Duodenal mucosa (tissue), 2 donors: ENCODE data around the gene SMARCAL1.

Experiments used
- H3K27ac ChIP-seq: one replicate; pipeline ENCODE4 v1.7.0; 2013; ENCODE audit warnings: low read depth, low read length
- H3K27me3 ChIP-seq, 2 donors: one replicate each; pipeline ENCODE4 v1.7.0; 2013; ENCODE audit warnings: low read length in 2 of 2, control low read depth in 1 of 2; ENCODE audit not compliant: insufficient read depth in 2 of 2, control insufficient read depth in 1 of 2
- H3K36me3 ChIP-seq, 2 donors: one replicate each; pipeline ENCODE4 v1.7.0; 2013; ENCODE audit warnings: low read length in 2 of 2, control low read depth in 1 of 2; ENCODE audit not compliant: insufficient read depth in 2 of 2, control insufficient read depth in 1 of 2
- H3K4me1 ChIP-seq, 2 donors: one replicate each; pipeline ENCODE4 v1.7.0; 2013; ENCODE audit warnings: low read length in 2 of 2, control low read depth in 1 of 2; ENCODE audit not compliant: insufficient read depth in 2 of 2, control insufficient read depth in 1 of 2
- H3K4me3 ChIP-seq, 2 donors: one replicate each; pipeline ENCODE4 v1.7.0; 2013; ENCODE audit warnings: low read length in 2 of 2, low read depth in 1 of 2
- H3K9ac ChIP-seq, 2 donors: one replicate each; pipeline ENCODE4 v1.7.0; 2013; ENCODE audit warnings: low read length in 2 of 2, low read depth in 1 of 2
- H3K9me3 ChIP-seq, 2 donors: one replicate each; pipeline ENCODE4 v1.7.0; 2013; ENCODE audit warnings: low read length in 2 of 2, control low read depth in 1 of 2; ENCODE audit not compliant: control insufficient read depth in 1 of 2

SMARCAL1 gene

DNA sequence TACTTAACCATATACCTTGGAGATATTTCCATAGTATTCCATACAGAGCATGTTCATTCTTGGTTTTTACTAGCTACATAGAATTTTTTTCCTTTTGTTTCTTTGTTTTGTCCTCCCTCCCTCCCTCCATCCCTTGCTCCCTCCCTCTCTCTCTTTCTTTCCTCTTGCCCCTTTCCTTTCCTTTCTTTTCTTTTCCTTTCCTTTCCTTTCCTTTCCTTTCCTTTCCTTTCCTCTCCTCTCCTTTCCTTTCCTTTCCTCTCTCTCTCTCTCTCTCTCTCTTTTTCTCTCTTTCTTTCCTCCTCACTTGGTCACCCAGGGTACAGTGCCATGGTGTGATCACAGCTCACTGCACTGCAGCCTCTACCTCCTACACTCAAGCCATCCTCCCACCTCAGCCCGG lies 114.7 kb downstream of the SMARCAL1 start:
- no peaks in the 10 kb centered on the region for H3K36me3 ChIP-seq

DNA sequence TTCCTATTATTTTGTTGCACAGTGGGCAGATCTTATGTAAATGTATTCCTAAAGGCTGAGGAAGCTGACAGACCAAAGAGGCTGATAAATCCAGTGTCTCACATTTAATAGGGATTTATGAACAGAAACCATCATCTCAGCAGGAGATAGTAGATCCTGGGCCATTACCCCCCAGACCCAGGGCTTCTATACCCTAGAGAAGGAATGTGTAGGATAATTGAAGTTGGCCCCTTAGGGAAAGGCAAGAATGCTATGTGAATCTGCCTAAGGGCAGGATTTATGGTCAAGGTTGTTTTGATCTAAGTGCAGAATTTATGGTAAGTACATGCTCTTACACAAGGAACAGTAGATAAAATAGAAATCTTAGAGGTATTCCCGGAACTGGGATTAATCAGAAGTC lies 115.3 kb downstream of the SMARCAL1 start:
- Histone ChIP-seq H3K27ac (no peak overlapping the region), H3K9me3 (no peaks in the 10 kb centered on the region), H3K4me3 (no peak overlapping the region), H3K9ac (no peak overlapping the region), H3K36me3 (no peaks in the 10 kb centered on the region), H3K27me3 (no peaks in the 10 kb centered on the region), H3K4me1 (no peaks in the 10 kb centered on the region)

More for the DNA sequence above, 114.7 kb downstream of the SMARCAL1 start:
- H3K4me3 ChIP-seq: no peak overlapping the region
- no peaks in the 10 kb centered on the region for H3K9me3 ChIP-seq
- no peaks in the 10 kb centered on the region for H3K4me1 ChIP-seq
- no peaks in the 10 kb centered on the region for H3K27me3 ChIP-seq
- no peak overlapping the region for H3K27ac ChIP-seq
- H3K9ac ChIP-seq: no peak overlapping the region

DNA sequence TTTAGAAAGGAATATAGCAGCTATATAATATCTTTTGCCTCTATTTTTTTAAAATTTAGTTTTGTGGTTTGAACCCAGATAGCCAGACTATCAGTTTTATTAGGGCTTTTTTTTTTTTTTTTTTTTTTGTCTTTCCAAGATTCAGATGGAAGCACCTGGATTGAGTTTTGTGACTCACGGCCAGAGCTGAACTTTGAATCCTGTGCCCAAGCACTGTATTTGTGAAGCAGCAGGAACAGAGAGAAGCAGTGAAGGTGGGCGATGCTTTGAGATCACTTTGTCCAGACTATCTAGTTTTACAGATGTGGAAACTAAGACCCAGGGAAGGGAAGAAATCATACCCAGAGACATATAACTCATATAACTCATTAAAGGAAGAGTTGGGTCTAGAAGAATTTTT lies 120.3 kb downstream of the SMARCAL1 start:
- H3K27ac ChIP-seq: no peak overlapping the region
- no peaks in the 10 kb centered on the region for H3K9me3 ChIP-seq
- peaks cover 14 to 16% of the 10 kb centered on the region in 2 donors for H3K4me1 ChIP-seq
- H3K4me3 ChIP-seq: no peak overlapping the region
- no peaks in the 10 kb centered on the region for H3K27me3 ChIP-seq
- H3K9ac ChIP-seq: no peak overlapping the region
- H3K36me3 ChIP-seq: no peaks in the 10 kb centered on the region
